ENCODE measurements around the gene IGSF3. TPM values are rescaled to one million over a fixed set of nuclear protein-coding genes. Genes with fewer than 3 reads are reported as not detected.
A peak's percentile ranks its signal among the peaks of the same experiment; 100 is the strongest.
"Not testable (repeated sequence)": the region's sequence is repeated elsewhere in the genome, so short reads cannot be mapped to it uniquely, and the experiment has no call there.

IGSF3 gene
- total RNA-seq, 1 donor from 2014 or later: 29.4 TPM

DNA sequence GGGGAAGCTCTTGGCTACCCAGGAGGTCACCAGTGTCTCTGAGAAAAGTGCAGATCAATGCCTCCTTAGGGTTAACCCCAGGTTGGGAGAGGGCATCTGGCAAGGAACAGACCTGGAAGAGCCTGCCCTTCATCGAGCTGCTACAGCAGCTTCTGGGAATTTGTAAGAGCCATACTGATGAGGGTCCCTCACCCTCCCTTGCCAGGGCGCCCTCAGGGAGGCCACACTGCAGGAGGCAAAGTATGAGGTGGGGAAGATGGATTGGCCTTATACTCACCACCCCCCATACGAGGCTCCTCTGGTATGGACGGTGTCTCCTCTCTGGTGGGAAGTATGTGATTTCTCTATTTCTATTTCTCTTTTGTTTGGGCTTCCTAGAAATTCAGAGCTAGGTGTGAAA, 13.2 kb downstream of the IGSF3 start:
- Mint-ChIP-seq H3K27me3 (ENCODE audit: unreplicated experiment) (peaks cover 3% of the 10 kb centered on the region), H3K27ac (ENCODE audit: unreplicated experiment) (no peak overlapping the region), H3K4me3 (ENCODE audit: unreplicated experiment) (no peak overlapping the region), H3K9me3 (ENCODE audit: unreplicated experiment) (no peaks in the 10 kb centered on the region), H3K36me3 (ENCODE audit: low read depth, unreplicated experiment) (no peaks in the 10 kb centered on the region), H3K4me1 (ENCODE audit: unreplicated experiment) (peaks cover 4% of the 10 kb centered on the region)
- TF ChIP-seq, protein P1, sequence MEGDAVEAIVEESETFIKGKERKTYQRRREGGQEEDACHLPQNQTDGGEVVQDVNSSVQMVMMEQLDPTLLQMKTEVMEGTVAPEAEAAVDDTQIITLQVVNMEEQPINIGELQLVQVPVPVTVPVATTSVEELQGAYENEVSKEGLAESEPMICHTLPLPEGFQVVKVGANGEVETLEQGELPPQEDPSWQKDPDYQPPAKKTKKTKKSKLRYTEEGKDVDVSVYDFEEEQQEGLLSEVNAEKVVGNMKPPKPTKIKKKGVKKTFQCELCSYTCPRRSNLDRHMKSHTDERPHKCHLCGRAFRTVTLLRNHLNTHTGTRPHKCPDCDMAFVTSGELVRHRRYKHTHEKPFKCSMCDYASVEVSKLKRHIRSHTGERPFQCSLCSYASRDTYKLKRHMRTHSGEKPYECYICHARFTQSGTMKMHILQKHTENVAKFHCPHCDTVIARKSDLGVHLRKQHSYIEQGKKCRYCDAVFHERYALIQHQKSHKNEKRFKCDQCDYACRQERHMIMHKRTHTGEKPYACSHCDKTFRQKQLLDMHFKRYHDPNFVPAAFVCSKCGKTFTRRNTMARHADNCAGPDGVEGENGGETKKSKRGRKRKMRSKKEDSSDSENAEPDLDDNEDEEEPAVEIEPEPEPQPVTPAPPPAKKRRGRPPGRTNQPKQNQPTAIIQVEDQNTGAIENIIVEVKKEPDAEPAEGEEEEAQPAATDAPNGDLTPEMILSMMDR (IDR thresholded peaks at IDR 0.05; ENCODE audit: unreplicated experiment): no peak
- no peak for DNase-seq (ENCODE audit: low spot score)

DNA sequence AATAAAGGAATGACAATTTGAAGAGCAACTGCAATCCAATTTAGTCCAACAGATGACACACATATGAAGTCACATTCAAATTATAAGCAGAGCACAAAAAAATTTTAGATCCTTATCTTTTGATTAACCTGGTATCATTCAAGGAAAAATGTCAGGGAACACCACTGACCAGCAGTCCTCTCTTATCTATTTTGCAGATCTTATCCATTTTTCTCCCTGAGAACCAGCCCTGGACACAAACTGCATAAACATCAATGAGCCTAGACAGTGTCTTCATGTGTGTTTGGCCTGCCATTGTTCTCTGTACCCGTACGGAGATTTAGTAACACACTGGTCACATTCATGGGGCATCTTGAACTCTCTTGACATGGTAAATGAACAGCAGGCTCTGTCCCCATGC, 14.9 kb downstream of the IGSF3 start:
- not testable (repeated sequence) for H3K4me1 Mint-ChIP-seq (ENCODE audit: unreplicated experiment); H3K27me3 Mint-ChIP-seq (ENCODE audit: unreplicated experiment); H3K9me3 Mint-ChIP-seq (ENCODE audit: unreplicated experiment); DNase-seq (ENCODE audit: low spot score); H3K27ac Mint-ChIP-seq (ENCODE audit: unreplicated experiment); H3K4me3 Mint-ChIP-seq (ENCODE audit: unreplicated experiment); H3K36me3 Mint-ChIP-seq (ENCODE audit: low read depth, unreplicated experiment)

DNA sequence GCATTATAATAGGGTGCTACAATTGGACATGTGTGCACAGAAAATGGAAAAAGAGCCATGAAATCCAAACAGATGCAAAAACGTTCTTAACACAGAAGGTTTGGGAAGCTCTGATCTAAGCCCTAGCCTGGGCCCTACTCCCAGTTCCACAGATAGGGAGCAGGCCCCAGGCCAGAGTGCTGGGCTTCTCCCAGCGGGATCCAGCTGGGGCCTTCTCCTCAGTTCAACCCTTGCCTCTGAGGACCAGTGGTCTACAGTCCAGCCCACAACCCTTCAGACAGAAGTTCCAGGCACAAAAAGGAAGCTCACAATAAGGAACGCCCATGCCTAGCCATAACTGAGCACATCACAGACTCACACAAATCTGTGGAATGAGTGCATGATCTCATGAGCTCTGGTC, 16.8 kb downstream of the IGSF3 start:
- H3K27ac Mint-ChIP-seq (ENCODE audit: unreplicated experiment); H3K4me3 Mint-ChIP-seq (ENCODE audit: unreplicated experiment); H3K9me3 Mint-ChIP-seq (ENCODE audit: unreplicated experiment); DNase-seq (ENCODE audit: low spot score); H3K4me1 Mint-ChIP-seq (ENCODE audit: unreplicated experiment); H3K27me3 Mint-ChIP-seq (ENCODE audit: unreplicated experiment); H3K36me3 Mint-ChIP-seq (ENCODE audit: low read depth, unreplicated experiment): not testable (repeated sequence)

DNA sequence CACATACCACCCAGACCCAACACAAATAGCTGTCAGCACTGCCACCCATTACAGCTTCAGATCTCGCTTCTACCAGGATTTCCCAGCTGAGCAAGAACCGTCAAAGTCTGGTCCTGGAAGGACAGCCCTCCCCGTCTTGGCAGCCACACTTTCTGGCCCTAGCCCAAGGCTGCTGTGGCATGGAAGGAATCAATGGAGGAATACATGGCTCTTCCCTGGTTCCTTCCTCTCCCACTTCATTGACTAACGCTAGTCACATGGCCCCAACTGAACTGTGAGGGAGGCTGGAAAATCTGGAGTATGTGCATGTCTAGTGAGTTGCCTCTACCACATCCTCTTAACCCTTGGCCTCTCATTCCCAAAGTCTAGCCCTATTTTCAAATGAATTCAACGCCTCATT, 18.5 kb downstream of the IGSF3 start:
- H3K4me1 Mint-ChIP-seq (ENCODE audit: unreplicated experiment); H3K27ac Mint-ChIP-seq (ENCODE audit: unreplicated experiment); DNase-seq (ENCODE audit: low spot score); H3K9me3 Mint-ChIP-seq (ENCODE audit: unreplicated experiment); H3K4me3 Mint-ChIP-seq (ENCODE audit: unreplicated experiment); H3K36me3 Mint-ChIP-seq (ENCODE audit: low read depth, unreplicated experiment); H3K27me3 Mint-ChIP-seq (ENCODE audit: unreplicated experiment): not testable (repeated sequence)

DNA sequence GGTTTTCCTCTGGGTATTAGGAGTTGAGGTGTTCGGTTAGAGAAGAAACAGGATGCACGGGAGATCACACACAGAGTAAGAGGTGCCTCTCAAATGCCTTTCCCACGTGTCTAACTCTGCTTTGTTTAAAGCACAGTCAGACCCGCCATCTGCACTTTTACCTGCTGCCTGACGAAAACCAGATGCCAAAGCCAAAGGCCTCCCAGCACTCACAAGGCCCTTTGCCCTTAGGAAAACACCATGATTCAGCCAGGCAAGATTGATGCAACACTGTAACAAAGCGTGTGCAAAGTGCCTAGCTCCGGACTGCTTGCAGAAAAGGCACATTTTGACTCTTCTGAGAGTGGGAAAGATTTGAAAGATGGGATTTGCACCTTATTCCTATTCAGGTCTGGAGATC, 19.2 kb downstream of the IGSF3 start:
- not testable (repeated sequence) for DNase-seq (ENCODE audit: low spot score); H3K36me3 Mint-ChIP-seq (ENCODE audit: low read depth, unreplicated experiment); H3K27me3 Mint-ChIP-seq (ENCODE audit: unreplicated experiment); H3K9me3 Mint-ChIP-seq (ENCODE audit: unreplicated experiment); H3K4me3 Mint-ChIP-seq (ENCODE audit: unreplicated experiment); H3K27ac Mint-ChIP-seq (ENCODE audit: unreplicated experiment)
- H3K4me1 Mint-ChIP-seq (ENCODE audit: unreplicated experiment): peaks cover 12% of the 10 kb centered on the region

DNA sequence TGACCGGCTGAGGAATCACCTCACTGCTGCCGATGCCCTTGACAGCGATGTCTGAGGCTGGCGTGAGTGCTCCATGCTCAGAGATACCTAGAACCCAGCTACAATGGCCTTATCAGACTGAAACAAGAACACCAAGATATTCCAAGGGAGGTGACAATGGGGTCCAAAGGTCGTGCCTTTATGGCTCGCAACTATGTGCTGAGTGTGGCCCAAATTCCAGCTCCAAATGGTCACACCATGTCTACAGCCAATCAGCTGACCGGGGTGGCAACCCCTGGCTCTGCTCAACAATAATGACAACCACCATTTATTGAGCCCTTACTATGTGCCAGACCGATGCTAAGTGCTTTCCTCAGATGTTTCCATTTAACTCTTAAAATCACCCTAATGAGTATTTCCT, 20.3 kb downstream of the IGSF3 start:
- not testable (repeated sequence) for H3K9me3 Mint-ChIP-seq (ENCODE audit: unreplicated experiment); DNase-seq (ENCODE audit: low spot score); H3K4me3 Mint-ChIP-seq (ENCODE audit: unreplicated experiment); H3K36me3 Mint-ChIP-seq (ENCODE audit: low read depth, unreplicated experiment); H3K27me3 Mint-ChIP-seq (ENCODE audit: unreplicated experiment)
- Mint-ChIP-seq H3K27ac (ENCODE audit: unreplicated experiment) (peak overlapping the region; percentile 31), H3K4me1 (ENCODE audit: unreplicated experiment) (peaks cover 14% of the 10 kb centered on the region)

DNA sequence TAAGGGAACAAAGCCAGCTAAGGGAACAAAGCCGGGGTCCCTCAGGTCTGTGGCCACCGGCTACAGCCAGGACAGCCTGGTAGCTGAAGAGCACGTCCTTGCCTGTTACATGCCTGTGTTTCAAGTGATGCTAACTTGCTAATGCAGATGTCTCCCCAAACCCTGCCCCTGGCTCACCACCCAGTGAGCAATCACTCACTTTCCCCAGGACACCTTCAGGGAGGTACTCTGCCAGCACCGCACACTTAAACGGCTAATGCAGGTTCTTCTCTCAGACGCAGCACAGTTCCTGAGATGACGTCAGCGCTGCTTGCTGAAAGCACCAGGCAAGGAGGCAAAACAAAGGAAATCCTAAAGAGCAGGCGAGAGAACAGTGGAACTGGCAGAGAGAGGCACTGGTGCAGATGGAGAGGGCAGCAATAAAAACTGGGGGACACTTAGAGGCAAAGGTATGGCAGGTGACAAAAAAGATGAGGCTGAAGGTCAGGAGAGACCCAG, 20.8 kb downstream of the IGSF3 start:
- H3K27ac Mint-ChIP-seq (ENCODE audit: unreplicated experiment): peak overlapping the region; percentile 31
- DNase-seq (ENCODE audit: low spot score); H3K9me3 Mint-ChIP-seq (ENCODE audit: unreplicated experiment); H3K27me3 Mint-ChIP-seq (ENCODE audit: unreplicated experiment); H3K4me3 Mint-ChIP-seq (ENCODE audit: unreplicated experiment); H3K36me3 Mint-ChIP-seq (ENCODE audit: low read depth, unreplicated experiment): not testable (repeated sequence)
- peaks cover 18% of the 10 kb centered on the region for H3K4me1 Mint-ChIP-seq (ENCODE audit: unreplicated experiment)

DNA sequence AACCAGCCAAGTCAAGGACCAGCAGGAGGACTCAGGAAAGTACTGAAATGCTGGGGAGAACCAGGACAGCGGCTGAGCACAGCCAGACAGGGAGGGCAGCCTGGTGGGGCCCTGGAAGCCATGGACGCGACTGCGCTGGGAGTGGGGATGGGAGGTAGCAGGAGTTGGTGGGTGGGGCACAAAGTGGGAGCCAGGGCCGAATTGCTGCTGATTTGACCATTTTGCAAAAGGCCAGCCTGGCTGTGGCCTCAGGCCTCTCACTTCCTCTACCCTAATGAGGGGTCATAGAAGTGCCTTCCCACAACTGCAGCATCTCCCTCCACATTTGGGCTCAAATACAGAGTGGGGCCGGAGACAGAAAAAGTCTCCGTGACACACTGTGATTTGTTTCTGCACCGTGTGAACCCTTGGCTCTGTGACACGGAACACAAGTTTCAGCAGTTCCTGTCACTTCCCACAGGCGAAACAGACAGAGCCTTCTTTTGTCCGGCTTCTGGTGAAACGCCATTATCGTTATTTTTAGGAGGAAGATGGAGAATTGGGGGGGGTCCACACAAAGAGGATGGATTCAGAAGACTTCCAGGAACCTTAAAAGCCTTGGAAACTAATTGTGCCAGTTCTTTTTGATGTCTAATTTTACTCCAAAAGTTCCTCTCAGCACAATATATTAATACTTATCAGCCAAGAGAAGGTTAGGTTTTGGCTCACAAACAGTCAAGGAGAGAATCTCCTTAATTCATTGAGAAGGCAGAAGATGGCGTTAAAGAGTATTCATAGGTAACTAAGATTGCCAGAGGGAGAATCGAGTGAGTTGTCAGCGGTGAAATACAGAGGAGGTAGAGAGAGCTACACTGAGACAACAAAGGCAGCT, 21.5 kb downstream of the IGSF3 start:
- H3K4me3 Mint-ChIP-seq (ENCODE audit: unreplicated experiment): not testable (repeated sequence)
- H3K4me1 Mint-ChIP-seq (ENCODE audit: unreplicated experiment): peaks cover 23% of the 10 kb centered on the region

DNA sequence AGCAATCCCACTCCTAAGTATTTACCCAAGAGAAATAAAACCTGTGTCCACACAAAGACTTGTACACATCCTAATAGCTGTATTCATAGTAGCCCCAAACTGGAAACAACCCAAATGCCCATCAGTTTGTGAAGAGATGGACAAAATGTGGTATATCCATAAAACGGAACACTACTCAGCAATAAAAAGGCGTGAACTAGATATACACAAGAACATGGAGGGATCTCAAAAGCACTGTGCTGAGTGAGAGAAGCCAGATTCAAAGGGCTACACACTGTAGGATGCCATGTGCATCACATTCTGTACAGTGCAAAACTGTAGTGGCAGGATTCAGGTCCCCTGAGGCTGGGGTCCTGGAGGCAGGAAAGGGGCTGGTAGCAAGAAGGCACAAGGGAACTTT, 22.5 kb downstream of the IGSF3 start:
- H3K27ac Mint-ChIP-seq (ENCODE audit: unreplicated experiment); H3K9me3 Mint-ChIP-seq (ENCODE audit: unreplicated experiment); H3K36me3 Mint-ChIP-seq (ENCODE audit: low read depth, unreplicated experiment); DNase-seq (ENCODE audit: low spot score); H3K27me3 Mint-ChIP-seq (ENCODE audit: unreplicated experiment); H3K4me3 Mint-ChIP-seq (ENCODE audit: unreplicated experiment): not testable (repeated sequence)
- peaks cover 27% of the 10 kb centered on the region for H3K4me1 Mint-ChIP-seq (ENCODE audit: unreplicated experiment)

More for the DNA sequence above, 21.5 kb downstream of the IGSF3 start:
- H3K27me3 Mint-ChIP-seq (ENCODE audit: unreplicated experiment); H3K9me3 Mint-ChIP-seq (ENCODE audit: unreplicated experiment); H3K36me3 Mint-ChIP-seq (ENCODE audit: low read depth, unreplicated experiment); DNase-seq (ENCODE audit: low spot score): not testable (repeated sequence)
- peak overlapping the region; percentile 28 for H3K27ac Mint-ChIP-seq (ENCODE audit: unreplicated experiment)

DNA sequence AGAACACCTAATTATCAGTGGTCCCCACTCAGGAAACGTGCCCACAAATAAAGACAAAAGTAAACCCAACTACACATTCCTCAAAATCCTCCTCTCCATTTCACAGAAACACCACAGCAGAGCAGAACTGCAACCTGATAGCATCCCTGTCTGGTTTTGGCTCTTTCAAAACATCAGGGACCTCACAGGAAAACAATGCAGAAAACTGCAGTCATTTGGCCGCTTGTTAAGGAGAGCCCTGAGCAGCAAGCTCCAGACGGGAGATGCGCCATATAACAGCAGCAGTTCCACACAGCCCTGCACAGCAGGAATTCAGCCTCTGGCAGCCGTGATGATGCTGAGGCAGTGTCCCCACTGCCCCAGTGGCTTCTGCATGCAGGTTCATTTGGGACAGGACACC, 23.4 kb downstream of the IGSF3 start:
- not testable (repeated sequence) for H3K27me3 Mint-ChIP-seq (ENCODE audit: unreplicated experiment); DNase-seq (ENCODE audit: low spot score); H3K4me3 Mint-ChIP-seq (ENCODE audit: unreplicated experiment); H3K27ac Mint-ChIP-seq (ENCODE audit: unreplicated experiment); H3K9me3 Mint-ChIP-seq (ENCODE audit: unreplicated experiment); H3K36me3 Mint-ChIP-seq (ENCODE audit: low read depth, unreplicated experiment)
- peaks cover 27% of the 10 kb centered on the region for H3K4me1 Mint-ChIP-seq (ENCODE audit: unreplicated experiment)

DNA sequence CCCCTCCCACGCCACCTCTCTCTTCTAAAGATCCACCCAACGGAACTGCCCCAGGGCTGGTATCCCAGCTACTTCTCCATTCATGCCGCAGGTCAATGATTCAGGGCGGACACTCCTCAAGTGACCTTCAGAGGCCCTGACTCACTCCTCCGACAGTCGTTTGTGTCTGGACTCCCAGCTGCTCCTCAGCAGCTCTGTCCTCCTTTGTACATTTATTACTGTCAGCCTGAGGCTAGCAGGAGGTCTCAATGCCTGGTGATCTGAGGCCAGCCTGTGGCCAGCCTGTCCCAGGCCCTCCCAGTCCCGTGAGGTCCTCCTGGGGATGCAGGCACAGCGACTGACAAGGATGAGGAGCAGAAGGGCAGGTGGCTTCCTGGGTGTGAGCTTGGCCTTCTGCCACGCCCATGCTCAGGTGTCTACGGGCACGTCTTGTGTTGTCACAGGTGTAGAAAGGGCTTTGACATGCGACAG, 24.2 kb downstream of the IGSF3 start:
- H3K4me1 Mint-ChIP-seq (ENCODE audit: unreplicated experiment): peaks cover 27% of the 10 kb centered on the region
- H3K27me3 Mint-ChIP-seq (ENCODE audit: unreplicated experiment); H3K4me3 Mint-ChIP-seq (ENCODE audit: unreplicated experiment); H3K36me3 Mint-ChIP-seq (ENCODE audit: low read depth, unreplicated experiment); H3K9me3 Mint-ChIP-seq (ENCODE audit: unreplicated experiment); DNase-seq (ENCODE audit: low spot score): not testable (repeated sequence)
- peak overlapping the region; percentile 2 for H3K27ac Mint-ChIP-seq (ENCODE audit: unreplicated experiment)

Measured in endothelial cell (in vitro differentiated cells).